SK-N-SH (cell line): ENCODE results near the gene UBIAD1. TPM values are rescaled to one million over a fixed set of nuclear protein-coding genes. Genes with fewer than 3 reads are reported as not detected.

ENCODE experiments used
- CTCF ChIA-PET: fragments of 300-600, 350-600 bp; formaldehyde crosslinking; extraction: SDS; loops from one replicate; lab custom pipeline; 2021; lab: Yijun Ruan, JAX
- POLR2A ChIA-PET: fragments of 350-600 bp; sonication (Branson Sonifier 250); formaldehyde crosslinking; extraction: SDS; loops from one replicate; lab custom pipeline; 2020; ENCODE audit warnings: antibody characterized with exemption, inconsistent platforms; lab: Yijun Ruan, JAX
- DNase-seq: peaks from one replicate; pipeline ENCODE4 v3.0.0; 2012
- H2AFZ ChIP-seq: fragments of 200-600 bp; sonication (generic); 2 replicates; pipeline ENCODE4 v1.8.1; 2016; ENCODE audit warnings: antibody characterized with exemption, mild to moderate bottlenecking, low read depth
- H3F3A ChIP-seq: fragments of 200-600 bp; sonication (generic); replicated peaks from 2 replicates; pipeline ENCODE3; 2016; ENCODE audit warnings: antibody characterized with exemption, mild to moderate bottlenecking; ENCODE audit not compliant: insufficient read depth
- H3K27ac ChIP-seq, 2 experiments: fragments of 200-500 bp in 1 of 2; fragments of 200-600 bp in 1 of 2; sonication (Bioruptor generic) in 1 of 2; sonication (generic), shearing (Covaris generic) in 1 of 2; 2 replicates each; pipeline versions ENCODE4 v1.5.1 to v1.6.1; 2014 to 2016; ENCODE audit warnings: low read depth in 2 of 2, inconsistent platforms in 1 of 2, low read length in 1 of 2, mild to moderate bottlenecking in 1 of 2, mixed read lengths in 1 of 2
- H3K27me3 ChIP-seq: fragments of 200-600 bp; sonication (generic), shearing (Covaris generic); 2 replicates; pipeline ENCODE4 v1.6.1; 2016; ENCODE audit warnings: mixed run types; ENCODE audit not compliant: insufficient read depth
- H3K36me3 ChIP-seq, 2 experiments: fragments of 200-500 bp in 1 of 2; fragments of 200-600 bp in 1 of 2; sonication (Bioruptor generic) in 1 of 2; sonication (generic) in 1 of 2; replicated peaks in 1 of 2; 2 replicates each; pipeline versions ENCODE3 to v1.5.1; 2014 to 2016; ENCODE audit warnings: low read length in 1 of 2, mild to moderate bottlenecking in 1 of 2; ENCODE audit not compliant: insufficient read depth in 2 of 2, control insufficient read depth in 1 of 2
- H3K4me1 ChIP-seq, 2 experiments: fragments of 200-500 bp in 1 of 2; fragments of 200-600 bp in 1 of 2; sonication (Bioruptor generic) in 1 of 2; sonication (generic), shearing (Covaris generic) in 1 of 2; 2 replicates each; pipeline versions ENCODE4 v1.5.1 to v1.6.1; 2014 to 2016; ENCODE audit warnings: low read depth in 1 of 2, low read length in 1 of 2, mixed run types in 1 of 2; ENCODE audit not compliant: insufficient read depth in 2 of 2, control insufficient read depth in 1 of 2
- H3K4me2 ChIP-seq: fragments of 200-600 bp; sonication (generic), shearing (Covaris generic); 2 replicates; pipeline ENCODE4 v1.6.1; 2017; ENCODE audit warnings: mixed run types
- H3K4me3 ChIP-seq, 2 experiments: fragments of 200-500 bp in 1 of 2; fragments of 200-600 bp in 1 of 2; sonication (Bioruptor generic) in 1 of 2; sonication (generic), shearing (Covaris generic) in 1 of 2; 2 replicates each; pipeline versions ENCODE4 v1.5.1 to v1.8.1; 2014 to 2016; ENCODE audit warnings: low read depth in 2 of 2, inconsistent platforms in 1 of 2, low read length in 1 of 2, mild to moderate bottlenecking in 1 of 2, mixed read lengths in 1 of 2, moderate library complexity in 1 of 2
- H3K79me2 ChIP-seq: fragments of 200-600 bp; sonication (generic); 2 replicates; pipeline ENCODE4 v1.8.1; 2017; ENCODE audit warnings: mild to moderate bottlenecking; ENCODE audit not compliant: insufficient read depth
- H3K9ac ChIP-seq: fragments of 200-600 bp; sonication (generic); 2 replicates; pipeline ENCODE4 v1.6.1; 2017; ENCODE audit warnings: mixed run types
- H3K9me2 ChIP-seq: fragments of 200-600 bp; sonication (generic); 2 replicates; pipeline ENCODE4 v1.6.1; 2017; ENCODE audit warnings: mixed run types
- H3K9me3 ChIP-seq: fragments of 200-600 bp; sonication (generic); 2 replicates; pipeline ENCODE4 v1.6.1; 2017; ENCODE audit warnings: mixed run types, mild to moderate bottlenecking, moderate library complexity
- H4K20me1 ChIP-seq: fragments of 200-600 bp; sonication (generic); 2 replicates; pipeline ENCODE4 v1.6.1; 2017; ENCODE audit warnings: mild to moderate bottlenecking, mixed run types; ENCODE audit not compliant: insufficient read depth
- CHD2 ChIP-seq: fragments of 150-350 bp; IDR thresholded peaks from 2 replicates; pipeline ENCODE4 v1.6.1; 2018; ENCODE audit warnings: low read length; ENCODE audit not compliant: partially characterized antibody
- CTCF ChIP-seq: fragments of 200-600 bp; sonication (generic); IDR thresholded peaks from 2 replicates; pipeline ENCODE4 v1.6.1; 2017; ENCODE audit warnings: antibody characterized with exemption, mild to moderate bottlenecking, moderate library complexity
- ELF1 ChIP-seq: IDR thresholded peaks from 2 replicates; pipeline ENCODE4 v1.4.0; 2012
- EZH2phosphoT487 ChIP-seq: fragments of 200-600 bp; sonication (generic); IDR thresholded peaks from 2 replicates; pipeline ENCODE4 v1.6.1; 2017; ENCODE audit warnings: low read depth, mixed run types, mild to moderate bottlenecking, antibody characterized with exemption, moderate library complexity, borderline replicate concordance
- FOXJ3 ChIP-seq: sonication (generic); formaldehyde crosslinking; IDR thresholded peaks from 2 replicates; pipeline ENCODE4 v1.5.1; 2020; ENCODE audit warnings: mild to moderate bottlenecking, missing genetic modification reagents
- MEF2A ChIP-seq: IDR thresholded peaks from 2 replicates; pipeline ENCODE4 v1.4.0; 2012; ENCODE audit warnings: low read depth, borderline replicate concordance
- NFIC ChIP-seq: IDR thresholded peaks from 2 replicates; pipeline ENCODE4 v1.4.0; 2012; ENCODE audit warnings: borderline replicate concordance
- NRF1 ChIP-seq: IDR thresholded peaks from 2 replicates; pipeline ENCODE4 v1.6.1; 2012; ENCODE audit warnings: low read depth, mild to moderate bottlenecking, low read length
- POLR2AphosphoS5 ChIP-seq: IDR thresholded peaks from 2 replicates; pipeline ENCODE4 v1.6.1; 2012; ENCODE audit warnings: low read depth, low read length
- RAD21 ChIP-seq: IDR thresholded peaks from 2 replicates; pipeline ENCODE4 v1.6.1; 2012; ENCODE audit warnings: mild to moderate bottlenecking, low read length
- RXRA ChIP-seq: IDR thresholded peaks from 2 replicates; pipeline ENCODE4 v1.4.0; 2012; ENCODE audit warnings: low read depth, mild to moderate bottlenecking, borderline replicate concordance
- SMC3 ChIP-seq: IDR thresholded peaks from 2 replicates; pipeline ENCODE4 v1.6.1; 2012; ENCODE audit warnings: low read depth, low read length, improper control_type of control experiment
- TAF1 ChIP-seq: IDR thresholded peaks from 2 replicates; pipeline ENCODE4 v1.6.1; 2012; ENCODE audit warnings: low read depth, mild to moderate bottlenecking, low read length, moderate library complexity, borderline replicate concordance
- TCF12 ChIP-seq: IDR thresholded peaks from 2 replicates; pipeline ENCODE4 v1.4.0; 2012
- USF1 ChIP-seq: IDR thresholded peaks from 2 replicates; pipeline ENCODE4 v1.4.0; 2012; ENCODE audit warnings: low read depth, borderline replicate concordance
- YY1 ChIP-seq: IDR thresholded peaks from 2 replicates; pipeline ENCODE4 v1.4.0; 2012; ENCODE audit warnings: low read depth, mild to moderate bottlenecking
- WGBS: methylation state at CpG from one replicate; pipeline ENCODE4 v1.1.6; 2017; ENCODE audit warnings: low lambda C conversion rate; 5-methylcytosine and 5-hydroxymethylcytosine counted together
- polyA plus RNA-seq, 3 experiments: library from polyadenylated mRNA; depleted of rRNA; stranded (reverse); fragments of >200 nt; gene quantifications; 2 replicates each; pipeline ENCODE4 v1.2.3, GENCODE V29; 2012
- TF ChIP-seq, protein P1 (sequence below): IDR thresholded peaks from 2 replicates; pipeline ENCODE4; 2012
- TF ChIP-seq, protein P2 (sequence below): IDR thresholded peaks from 2 replicates; pipeline ENCODE4 v1.4.0; 2012; ENCODE audit warnings: low read depth
- TF ChIP-seq, protein P3 (sequence below): IDR thresholded peaks from 2 replicates; pipeline ENCODE4 v1.6.1; 2012; ENCODE audit warnings: mild to moderate bottlenecking, low read depth, low read length, moderate library complexity

The UBIAD1 gene
- polyA plus RNA-seq, 1 of the 3 experiments (the other 2 are of a cell fraction), result 13.7 TPM

- H3K9me2 ChIP-seq, result no peaks in the 10 kb centered on the region
- H2AFZ ChIP-seq, result no peak overlapping the region
- ChIA-PET CTCF (interaction anchor here (0.6 to 5.0 kb wide), 9 partner anchors 10 to 416 kb away, joined by 3 to 20 read pairs (median 3); no protein-coding TSS in a partner anchor), POLR2A (interaction anchor here (0.5 kb wide), 1 partner anchor 14 kb away, joined by 3 read pairs; no protein-coding TSS in a partner anchor)
- H3F3A ChIP-seq, result peaks cover 11% of the 10 kb centered on the region
- H3K4me1 ChIP-seq, result no peaks in the 10 kb centered on the region; a peak in 1 of 4 replicates
- H3K27me3 ChIP-seq, result no peaks in the 10 kb centered on the region
- no peak overlapping the region for H3K4me2 ChIP-seq
- no peak for TF ChIP-seq YY1
- TF ChIP-seq SMC3, result no peak
- no peak for TF ChIP-seq CHD2
- TF ChIP-seq TCF12, result no peak
- TF ChIP-seq ELF1, result no peak
- TF ChIP-seq, protein P1, sequence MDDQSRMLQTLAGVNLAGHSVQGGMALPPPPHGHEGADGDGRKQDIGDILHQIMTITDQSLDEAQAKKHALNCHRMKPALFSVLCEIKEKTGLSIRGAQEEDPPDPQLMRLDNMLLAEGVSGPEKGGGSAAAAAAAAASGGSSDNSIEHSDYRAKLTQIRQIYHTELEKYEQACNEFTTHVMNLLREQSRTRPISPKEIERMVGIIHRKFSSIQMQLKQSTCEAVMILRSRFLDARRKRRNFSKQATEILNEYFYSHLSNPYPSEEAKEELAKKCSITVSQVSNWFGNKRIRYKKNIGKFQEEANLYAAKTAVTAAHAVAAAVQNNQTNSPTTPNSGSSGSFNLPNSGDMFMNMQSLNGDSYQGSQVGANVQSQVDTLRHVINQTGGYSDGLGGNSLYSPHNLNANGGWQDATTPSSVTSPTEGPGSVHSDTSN, result no peak
- no peak for TF ChIP-seq TAF1
- no peak for TF ChIP-seq POLR2AphosphoS5
- TF ChIP-seq FOXJ3 (CRISPR knock-in tag), result no peak
- no peak for TF ChIP-seq MEF2A
- no peak overlapping the region for H3K9ac ChIP-seq
- no peaks in the 10 kb centered on the region for H3K9me3 ChIP-seq
- peaks cover 64 to 68% of the 10 kb centered on the region in 2 experiments for H3K36me3 ChIP-seq
- H4K20me1 ChIP-seq, result no peaks in the 10 kb centered on the region
- H3K27ac ChIP-seq, result no peak overlapping the region
- DNase-seq, result no peak
- WGBS, result 93% methylated on average over 10 of the region's 10 CpGs
- 0 out of 2 replicates have a peak, but pooled peaks cover 5% of the 10 kb centered on the region for H3K79me2 ChIP-seq
- H3K4me3 ChIP-seq, result no peak overlapping the region
Measured at GRCh38 chr1:11227106-11228077, 45.6 kb upstream of the UBIAD1 start.

DNA sequence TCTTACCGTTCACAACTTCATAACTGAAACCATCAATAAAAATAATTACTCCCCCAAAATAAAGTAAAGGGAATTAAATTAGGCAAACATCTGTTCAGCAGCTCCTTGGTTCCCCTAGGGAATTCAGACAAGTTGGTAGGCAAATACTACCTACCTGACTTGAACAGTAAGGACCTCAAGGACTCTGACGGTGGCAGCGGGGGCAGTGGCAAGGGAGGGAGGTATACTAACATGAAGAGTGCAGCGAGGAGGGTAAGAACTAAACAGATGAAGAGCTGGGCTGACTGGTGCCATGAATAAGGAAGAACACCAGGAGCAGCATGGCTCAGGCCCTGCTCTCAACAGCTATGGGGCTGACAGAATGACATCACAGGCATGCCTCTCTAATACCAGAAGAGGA, 43.8 kb upstream of the UBIAD1 start:
- Histone ChIP-seq H3K4me2 (no peak overlapping the region), H3K4me1 (no peaks in the 10 kb centered on the region; a peak in 1 of 4 replicates), H3K4me3 (no peak overlapping the region), H3K27ac (no peak overlapping the region), H3K27me3 (no peaks in the 10 kb centered on the region), H3K79me2 (0 out of 2 replicates have a peak, but pooled peaks cover 3% of the 10 kb centered on the region), H4K20me1 (no peaks in the 10 kb centered on the region), H2AFZ (no peak overlapping the region), H3K9me2 (no peaks in the 10 kb centered on the region), H3K9me3 (no peaks in the 10 kb centered on the region), H3K36me3 (peaks cover 67% of the 10 kb centered on the region in 2 experiments), H3F3A (peaks cover 11% of the 10 kb centered on the region), H3K9ac (no peak overlapping the region)
- POLR2A ChIA-PET, result no interaction called here
- DNase-seq, result no peak
- CTCF ChIA-PET, result interaction anchor here (0.7 to 5.0 kb wide), 5 partner anchors 10 to 416 kb away, joined by 3 to 20 read pairs (median 4); no protein-coding TSS in a partner anchor
- WGBS, result 96% methylated on average over 4 of the region's 4 CpGs
- TF ChIP-seq NFIC (no peak), RAD21 (no peak), YY1 (no peak), FOXJ3 (CRISPR knock-in tag) (no peak), USF1 (no peak), RXRA (no peak), CTCF (no peak), NRF1 (no peak), TAF1 (no peak), EZH2phosphoT487 (no peak), SMC3 (no peak)
- TF ChIP-seq, protein P2, sequence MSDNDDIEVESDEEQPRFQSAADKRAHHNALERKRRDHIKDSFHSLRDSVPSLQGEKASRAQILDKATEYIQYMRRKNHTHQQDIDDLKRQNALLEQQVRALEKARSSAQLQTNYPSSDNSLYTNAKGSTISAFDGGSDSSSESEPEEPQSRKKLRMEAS, result no peak
- TF ChIP-seq, protein P3, sequence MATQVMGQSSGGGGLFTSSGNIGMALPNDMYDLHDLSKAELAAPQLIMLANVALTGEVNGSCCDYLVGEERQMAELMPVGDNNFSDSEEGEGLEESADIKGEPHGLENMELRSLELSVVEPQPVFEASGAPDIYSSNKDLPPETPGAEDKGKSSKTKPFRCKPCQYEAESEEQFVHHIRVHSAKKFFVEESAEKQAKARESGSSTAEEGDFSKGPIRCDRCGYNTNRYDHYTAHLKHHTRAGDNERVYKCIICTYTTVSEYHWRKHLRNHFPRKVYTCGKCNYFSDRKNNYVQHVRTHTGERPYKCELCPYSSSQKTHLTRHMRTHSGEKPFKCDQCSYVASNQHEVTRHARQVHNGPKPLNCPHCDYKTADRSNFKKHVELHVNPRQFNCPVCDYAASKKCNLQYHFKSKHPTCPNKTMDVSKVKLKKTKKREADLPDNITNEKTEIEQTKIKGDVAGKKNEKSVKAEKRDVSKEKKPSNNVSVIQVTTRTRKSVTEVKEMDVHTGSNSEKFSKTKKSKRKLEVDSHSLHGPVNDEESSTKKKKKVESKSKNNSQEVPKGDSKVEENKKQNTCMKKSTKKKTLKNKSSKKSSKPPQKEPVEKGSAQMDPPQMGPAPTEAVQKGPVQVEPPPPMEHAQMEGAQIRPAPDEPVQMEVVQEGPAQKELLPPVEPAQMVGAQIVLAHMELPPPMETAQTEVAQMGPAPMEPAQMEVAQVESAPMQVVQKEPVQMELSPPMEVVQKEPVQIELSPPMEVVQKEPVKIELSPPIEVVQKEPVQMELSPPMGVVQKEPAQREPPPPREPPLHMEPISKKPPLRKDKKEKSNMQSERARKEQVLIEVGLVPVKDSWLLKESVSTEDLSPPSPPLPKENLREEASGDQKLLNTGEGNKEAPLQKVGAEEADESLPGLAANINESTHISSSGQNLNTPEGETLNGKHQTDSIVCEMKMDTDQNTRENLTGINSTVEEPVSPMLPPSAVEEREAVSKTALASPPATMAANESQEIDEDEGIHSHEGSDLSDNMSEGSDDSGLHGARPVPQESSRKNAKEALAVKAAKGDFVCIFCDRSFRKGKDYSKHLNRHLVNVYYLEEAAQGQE, result no peak
